Measurements from ENCODE around the gene YPEL1.

Gene YPEL1

GRCh38 chr22:21735200-21736083 is at the start of gene YPEL1:
YPEL1 (minus strand) TSS chr22:21735794; CDS start chr22:21710744, 25,050 bp downstream.
- FAIRE-seq: no peak
- DNase-seq (ENCODE audit: insufficient read length, low spot score): peak; percentile 89

GRCh38 chr22:21780259-21780658 is 44.7 kb upstream of the YPEL1 start:
- FAIRE-seq: no peak
- TF ChIP-seq POLR2A (IDR thresholded peaks at IDR 0.05; ENCODE audit: low read depth, low read length): no peak
- DNase-seq (ENCODE audit: insufficient read length, low spot score): no peak

More at GRCh38 chr22:21735200-21736083, at the start of gene YPEL1:
- peak; percentile 33; the same call in 1 of the 2 replicates for TF ChIP-seq POLR2A (IDR thresholded peaks at IDR 0.05; ENCODE audit: low read depth, low read length)

GRCh38 chr22:21779444-21779843 is 43.9 kb upstream of the YPEL1 start:
- FAIRE-seq: no peak

GRCh38 chr22:21778705-21779363 is 43.2 kb upstream of the YPEL1 start:
- FAIRE-seq (no peak), DNase-seq (ENCODE audit: insufficient read length, low spot score) (peak; percentile 20)
- no peak for TF ChIP-seq POLR2A (IDR thresholded peaks at IDR 0.05; ENCODE audit: low read depth, low read length)

More at GRCh38 chr22:21779444-21779843, 43.9 kb upstream of the YPEL1 start:
- no peak for DNase-seq (ENCODE audit: insufficient read length, low spot score)
- no peak for TF ChIP-seq POLR2A (IDR thresholded peaks at IDR 0.05; ENCODE audit: low read depth, low read length)

- no peak for TF ChIP-seq POLR2A (IDR thresholded peaks at IDR 0.05; ENCODE audit: low read depth, low read length)
- FAIRE-seq: no peak
Observed at GRCh38 chr22:21771631-21771976, 36.0 kb upstream of the YPEL1 start.

GRCh38 chr22:21768435-21768834 is 32.8 kb upstream of the YPEL1 start:
- DNase-seq (ENCODE audit: insufficient read length, low spot score) (no peak), FAIRE-seq (no peak)
- TF ChIP-seq POLR2A (IDR thresholded peaks at IDR 0.05; ENCODE audit: low read depth, low read length): no peak

More at GRCh38 chr22:21771631-21771976, 36.0 kb upstream of the YPEL1 start:
- DNase-seq (ENCODE audit: insufficient read length, low spot score): no peak

GRCh38 chr22:21766691-21767462 is 31.3 kb upstream of the YPEL1 start:
- no peak for TF ChIP-seq POLR2A (IDR thresholded peaks at IDR 0.05; ENCODE audit: low read depth, low read length)
- FAIRE-seq (no peak), DNase-seq (ENCODE audit: insufficient read length, low spot score) (no peak)

GRCh38 chr22:21765909-21766529 is 30.4 kb upstream of the YPEL1 start:
- DNase-seq (ENCODE audit: insufficient read length, low spot score): no peak
- no peak for FAIRE-seq
- TF ChIP-seq POLR2A (IDR thresholded peaks at IDR 0.05; ENCODE audit: low read depth, low read length): no peak

- TF ChIP-seq POLR2A (IDR thresholded peaks at IDR 0.05; ENCODE audit: low read depth, low read length): no peak
- no peak for FAIRE-seq
- no peak for DNase-seq (ENCODE audit: insufficient read length, low spot score)
Observed at GRCh38 chr22:21764038-21764804, 28.6 kb upstream of the YPEL1 start.

- no peak for TF ChIP-seq POLR2A (IDR thresholded peaks at IDR 0.05; ENCODE audit: low read depth, low read length)
- FAIRE-seq (no peak), DNase-seq (ENCODE audit: insufficient read length, low spot score) (no peak)
Observed at GRCh38 chr22:21762712-21763581, 27.4 kb upstream of the YPEL1 start.

GRCh38 chr22:21761994-21762680 is 26.5 kb upstream of the YPEL1 start:
- TF ChIP-seq POLR2A (IDR thresholded peaks at IDR 0.05; ENCODE audit: low read depth, low read length): no peak
- no peak for FAIRE-seq
- no peak for DNase-seq (ENCODE audit: insufficient read length, low spot score)
